ENCODE measurements around the gene PNLIPRP3.

GRCh38 chr10:116418389-116418788 lies 9.3 kb upstream of the PNLIPRP3 start:
- TF ChIP-seq GTF2F1 (IDR thresholded peaks at IDR 0.05; ENCODE audit: borderline replicate concordance, low read depth, low read length) (no peak), POLR2AphosphoS5 (IDR thresholded peaks at IDR 0.05; ENCODE audit: low read depth, low read length) (no peak), JUND (IDR thresholded peaks at IDR 0.05; ENCODE audit: low read length) (no peak), MAX (IDR thresholded peaks at IDR 0.05) (no peak), NRF1 (IDR thresholded peaks at IDR 0.05; ENCODE audit: low read depth, low read length) (no peak), TAF1 (IDR thresholded peaks at IDR 0.05; ENCODE audit: low read depth, low read length) (no peak), EGR1 (IDR thresholded peaks at IDR 0.05; ENCODE audit: borderline replicate concordance, low read depth, low read length) (no peak), CTCF (IDR thresholded peaks at IDR 0.05; ENCODE audit: control extremely low read depth in 1 of 3, insufficient read depth in 1 of 3, low read depth in 1 of 3, low read length in 3 of 3) (no peak), USF2 (IDR thresholded peaks at IDR 0.05; ENCODE audit: low read length) (no peak), EZH2 (IDR thresholded peaks at IDR 0.05; ENCODE audit: low read depth, low read length, severe bottlenecking) (no peak), ATF2 (IDR thresholded peaks at IDR 0.05; ENCODE audit: low read length) (no peak)
